GM12878 (cell line): Measurements from ENCODE around the gene FDX2. TPM values are rescaled to one million over a fixed set of nuclear protein-coding genes. Genes with fewer than 3 reads are reported as not detected.

Source experiments
- CBX5 ChIP-seq: sonication (generic); IDR thresholded peaks from 2 replicates; pipeline ENCODE4 v1.6.1; 2016; ENCODE audit warnings: low read depth, moderate library complexity, mild to moderate bottlenecking, inconsistent platforms
- CEBPB ChIP-seq, 2 experiments: fragments of 150-350 bp in 1 of 2; IDR thresholded peaks; 2 replicates each; pipeline ENCODE4 v1.6.1; 2012 to 2014; ENCODE audit warnings: low read depth in 2 of 2, low read length in 2 of 2, borderline replicate concordance in 1 of 2, inconsistent platforms in 1 of 2
- CTCF ChIP-seq, 3 experiments: IDR thresholded peaks in 2 of 3; conservative IDR thresholded peaks in 1 of 3; 2 replicates each; pipeline ENCODE4 v1.5.1; 2011; ENCODE audit warnings: low read depth in 3 of 3, low read length in 3 of 3, mild to moderate bottlenecking in 3 of 3, control low read depth in 2 of 3, moderate library complexity in 2 of 3, inconsistent platforms in 1 of 3, mixed read lengths in 1 of 3; ENCODE audit not compliant: control insufficient read depth in 2 of 3, insufficient read depth in 1 of 3; ENCODE audit errors: extremely low read depth in 1 of 3
- EGR1 ChIP-seq, 2 experiments: IDR thresholded peaks; 1 replicate in 1 of 2; 2 replicates in 1 of 2; pipeline ENCODE4 v1.6.1; 2011 to 2012; ENCODE audit warnings: low read depth in 2 of 2, low read length in 2 of 2, borderline replicate concordance in 1 of 2, mild to moderate bottlenecking in 1 of 2, moderate library complexity in 1 of 2
- HDGF ChIP-seq: fragments of 450-650 bp; IDR thresholded peaks from 2 replicates; pipeline ENCODE4 v1.6.1; 2016; ENCODE audit warnings: antibody characterized with exemption
- IRF3 ChIP-seq: fragments of 450-650 bp; IDR thresholded peaks from 2 replicates; pipeline ENCODE4 v1.6.1; 2014; ENCODE audit warnings: mild to moderate bottlenecking
- IRF5 ChIP-seq: fragments of 450-650 bp; IDR thresholded peaks from 2 replicates; pipeline ENCODE4 v1.6.1; 2017; ENCODE audit warnings: borderline replicate concordance
- RAD21 ChIP-seq: IDR thresholded peaks from 2 replicates; pipeline ENCODE4 v1.6.1; 2011; ENCODE audit warnings: mild to moderate bottlenecking, low read depth, low read length, moderate library complexity; ENCODE audit not compliant: insufficient read depth
- REST ChIP-seq: IDR thresholded peaks from 2 replicates; pipeline ENCODE4 v1.6.1; 2012; ENCODE audit warnings: mild to moderate bottlenecking, low read depth, low read length
- RUNX3 ChIP-seq: IDR thresholded peaks from 2 replicates; pipeline ENCODE4 v1.6.1; 2012; ENCODE audit warnings: low read length, inconsistent platforms
- SIX5 ChIP-seq: IDR thresholded peaks from 2 replicates; pipeline ENCODE4 v1.6.1; 2011; ENCODE audit warnings: mild to moderate bottlenecking, low read depth, low read length, moderate library complexity; ENCODE audit not compliant: severe bottlenecking
- ZNF687 ChIP-seq: fragments of 450-650 bp; IDR thresholded peaks from 2 replicates; pipeline ENCODE4 v1.6.1; 2017; ENCODE audit warnings: mild to moderate bottlenecking, moderate library complexity
- polyA plus RNA-seq, 11 experiments: library from polyadenylated mRNA; depleted of rRNA in 4 of 11; unstranded in 6 of 11; stranded (reverse) in 5 of 11; fragments of >200 nt; fragmentation: Nextera tagmentation in 4 of 11; fragmentation: Illumina TruSeq in 1 of 11; extraction: Ambion mirVana in 4 of 11; extraction: Trizol in 1 of 11; gene quantifications; 1 replicate in 1 of 11; 2 replicates in 10 of 11; pipeline versions ENCODE4 v1.2.1 to v1.2.3, GENCODE V29; 2011 to 2016; ENCODE audit warnings: inconsistent platforms in 2 of 11, missing spikeins in 2 of 11, low read depth in 1 of 11
- total RNA-seq, 4 experiments: library from RNA; depleted of rRNA in 3 of 4; stranded (reverse); fragments of >200 nt in 3 of 4; fragmentation: Illumina TruSeq in 1 of 4; extraction: Trizol in 1 of 4; gene quantifications; 2 replicates each; pipeline versions ENCODE4 v1.2.1 to v1.2.3, GENCODE V29; 2013 to 2021

Gene FDX2
- total and polyA plus RNA-seq, 10 of the 15 experiments (the other 5 are each of a cell fraction or from before 2014, with no cell fraction given), result 1.4 to 50.4 (median 24.7) TPM

GRCh38 chr19:10270180-10270615 is 45.6 kb downstream of the FDX2 start (continued):
- TF ChIP-seq IRF5 (0 out of 2 replicates have a peak, but pooled peaks have one; percentile 22), REST (no peak), HDGF (no peak), CEBPB (IDR thresholded peaks at IDR 0.05; ENCODE audit: borderline replicate concordance in 1 of 2, low read depth in 2 of 2, low read length in 2 of 2) (no peak), CTCF (IDR thresholded peaks at IDR 0.05 in 2 of 3, conservative IDR thresholded peaks at IDR 0.05 in 1 of 3; ENCODE audit: control insufficient read depth in 2 of 3, extremely low read depth in 1 of 3, insufficient read depth in 1 of 3, low read depth in 3 of 3, low read length in 3 of 3) (no peak), CBX5 (no peak), EGR1 (IDR thresholded peaks at IDR 0.05; ENCODE audit: borderline replicate concordance in 1 of 2, low read depth in 2 of 2, low read length in 2 of 2) (peak in 1 of 2 experiments; percentile 75; a peak in 1 of 3 replicates), RAD21 (no peak), IRF3 (no peak), RUNX3 (peak; percentile 90), ZNF687 (peak; percentile 27; the same call in 1 of the 2 replicates), SIX5 (no peak)
